Measurements from ENCODE around the gene MIEF1.

DNA sequence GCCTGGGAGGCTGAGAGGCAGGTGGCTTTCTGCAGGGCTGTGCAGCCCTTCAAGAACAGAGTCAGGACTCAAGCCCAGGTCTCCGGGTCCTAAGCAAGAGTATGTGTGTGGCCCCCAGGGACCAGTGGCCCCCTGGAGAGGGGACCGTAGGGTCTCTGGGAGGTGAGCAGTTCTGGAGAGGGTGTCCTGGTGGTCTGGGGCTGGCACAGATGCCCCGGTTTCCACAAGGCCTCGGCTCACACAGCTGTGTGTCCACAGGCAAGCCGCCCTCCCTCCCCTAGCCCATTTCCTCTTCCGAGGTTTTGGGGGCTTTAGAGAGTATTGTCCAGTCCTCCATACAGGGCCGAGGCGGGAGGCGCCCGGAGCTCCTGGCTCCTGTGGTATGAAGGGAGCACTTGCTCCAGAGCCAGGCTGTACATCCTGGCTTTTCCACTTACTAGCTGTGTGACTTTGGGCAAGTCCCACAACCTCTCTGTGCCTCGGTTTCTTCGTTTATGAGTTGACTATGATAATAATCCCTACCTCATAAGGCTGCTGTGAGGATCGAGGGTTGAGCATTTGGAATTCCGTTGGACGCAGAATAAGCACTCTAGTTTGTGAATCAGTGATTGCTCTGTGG is 33.9 kb downstream of the MIEF1 start:
- TF ChIP-seq, protein P1, sequence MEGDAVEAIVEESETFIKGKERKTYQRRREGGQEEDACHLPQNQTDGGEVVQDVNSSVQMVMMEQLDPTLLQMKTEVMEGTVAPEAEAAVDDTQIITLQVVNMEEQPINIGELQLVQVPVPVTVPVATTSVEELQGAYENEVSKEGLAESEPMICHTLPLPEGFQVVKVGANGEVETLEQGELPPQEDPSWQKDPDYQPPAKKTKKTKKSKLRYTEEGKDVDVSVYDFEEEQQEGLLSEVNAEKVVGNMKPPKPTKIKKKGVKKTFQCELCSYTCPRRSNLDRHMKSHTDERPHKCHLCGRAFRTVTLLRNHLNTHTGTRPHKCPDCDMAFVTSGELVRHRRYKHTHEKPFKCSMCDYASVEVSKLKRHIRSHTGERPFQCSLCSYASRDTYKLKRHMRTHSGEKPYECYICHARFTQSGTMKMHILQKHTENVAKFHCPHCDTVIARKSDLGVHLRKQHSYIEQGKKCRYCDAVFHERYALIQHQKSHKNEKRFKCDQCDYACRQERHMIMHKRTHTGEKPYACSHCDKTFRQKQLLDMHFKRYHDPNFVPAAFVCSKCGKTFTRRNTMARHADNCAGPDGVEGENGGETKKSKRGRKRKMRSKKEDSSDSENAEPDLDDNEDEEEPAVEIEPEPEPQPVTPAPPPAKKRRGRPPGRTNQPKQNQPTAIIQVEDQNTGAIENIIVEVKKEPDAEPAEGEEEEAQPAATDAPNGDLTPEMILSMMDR (IDR thresholded peaks at IDR 0.05) = no peak
- TF ChIP-seq EZH2 (IDR thresholded peaks at IDR 0.05; ENCODE audit: borderline replicate concordance, insufficient read depth, low read depth, low read length, poor library complexity, severe bottlenecking) = no peak

Data from B cell (primary cell).